Measurements from ENCODE around the gene GEMIN5. TPM values are rescaled to one million over a fixed set of nuclear protein-coding genes. Genes with fewer than 3 reads are reported as not detected.
"Not testable (repeated sequence)": the region's sequence is repeated elsewhere in the genome, so short reads cannot be mapped to it uniquely, and the experiment has no call there.

GEMIN5 gene
- total RNA-seq, 2 donors from 2014 or later, result 14.4 to 15.8 TPM

GRCh38 chr5:154937186-154937717 lies 759 bp downstream of the GEMIN5 start:
- peaks cover 50% of the 10 kb centered on the region for H3K4me1 Mint-ChIP-seq (ENCODE audit: low read depth)

DNA sequence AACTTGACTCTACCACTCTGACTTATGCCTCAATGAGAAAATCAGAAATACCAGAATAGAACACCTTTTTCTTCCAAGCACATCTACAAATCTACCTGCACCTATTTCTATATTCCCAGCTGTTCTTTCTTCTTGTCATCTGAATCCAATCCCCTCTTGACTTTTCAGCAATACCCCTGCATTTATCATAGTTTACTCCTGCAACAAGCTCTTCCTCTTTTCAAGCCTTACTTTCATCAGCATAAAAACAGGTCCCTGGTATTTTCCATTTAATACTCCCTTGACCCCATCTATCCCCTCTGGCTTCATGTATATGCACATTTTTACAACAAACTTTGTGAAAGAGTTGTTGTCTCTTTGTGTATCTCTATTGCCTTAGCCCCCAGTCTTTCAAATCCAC lies 3.1 kb downstream of the GEMIN5 start:
- no peak overlapping the region for H3K4me3 Mint-ChIP-seq
- H3K4me1 Mint-ChIP-seq (ENCODE audit: low read depth), result peaks cover 39% of the 10 kb centered on the region
- no peak for ATAC-seq (replicated peaks in 1 of 2)
- H3K27me3 Mint-ChIP-seq (ENCODE audit: low read depth), result no peaks in the 10 kb centered on the region
- peaks cover 2 to 22% of the 10 kb centered on the region in 2 donors for H3K36me3 Mint-ChIP-seq (ENCODE audit: insufficient read depth in 2 of 2)
- DNase-seq, result no peak
- H3K27ac Mint-ChIP-seq, result peak overlapping the region; percentile 31
- no peaks in the 10 kb centered on the region for H3K9me3 Mint-ChIP-seq

More at GRCh38 chr5:154937186-154937717, 759 bp downstream of the GEMIN5 start:
- peak overlapping the region; percentile 74 for H3K27ac Mint-ChIP-seq
- no peak for ATAC-seq (replicated peaks in 1 of 2)
- no peaks in the 10 kb centered on the region for H3K27me3 Mint-ChIP-seq (ENCODE audit: low read depth)
- no peaks in the 10 kb centered on the region for H3K9me3 Mint-ChIP-seq
- DNase-seq, result no peak
- peaks cover 5 to 20% of the 10 kb centered on the region in 2 donors for H3K36me3 Mint-ChIP-seq (ENCODE audit: insufficient read depth in 2 of 2)
- H3K4me3 Mint-ChIP-seq, result peak overlapping the region; percentile 90

GRCh38 chr5:154933537-154933936 lies 4.5 kb downstream of the GEMIN5 start:
- DNase-seq (no peak), ATAC-seq (replicated peaks in 1 of 2) (no peak)
- Mint-ChIP-seq H3K4me1 (ENCODE audit: low read depth) (peaks cover 28% of the 10 kb centered on the region), H3K27me3 (ENCODE audit: low read depth) (no peaks in the 10 kb centered on the region), H3K36me3 (ENCODE audit: insufficient read depth in 2 of 2) (peaks cover 2 to 23% of the 10 kb centered on the region in 2 donors), H3K27ac (no peak overlapping the region), H3K4me3 (no peak overlapping the region), H3K9me3 (no peaks in the 10 kb centered on the region)

DNA sequence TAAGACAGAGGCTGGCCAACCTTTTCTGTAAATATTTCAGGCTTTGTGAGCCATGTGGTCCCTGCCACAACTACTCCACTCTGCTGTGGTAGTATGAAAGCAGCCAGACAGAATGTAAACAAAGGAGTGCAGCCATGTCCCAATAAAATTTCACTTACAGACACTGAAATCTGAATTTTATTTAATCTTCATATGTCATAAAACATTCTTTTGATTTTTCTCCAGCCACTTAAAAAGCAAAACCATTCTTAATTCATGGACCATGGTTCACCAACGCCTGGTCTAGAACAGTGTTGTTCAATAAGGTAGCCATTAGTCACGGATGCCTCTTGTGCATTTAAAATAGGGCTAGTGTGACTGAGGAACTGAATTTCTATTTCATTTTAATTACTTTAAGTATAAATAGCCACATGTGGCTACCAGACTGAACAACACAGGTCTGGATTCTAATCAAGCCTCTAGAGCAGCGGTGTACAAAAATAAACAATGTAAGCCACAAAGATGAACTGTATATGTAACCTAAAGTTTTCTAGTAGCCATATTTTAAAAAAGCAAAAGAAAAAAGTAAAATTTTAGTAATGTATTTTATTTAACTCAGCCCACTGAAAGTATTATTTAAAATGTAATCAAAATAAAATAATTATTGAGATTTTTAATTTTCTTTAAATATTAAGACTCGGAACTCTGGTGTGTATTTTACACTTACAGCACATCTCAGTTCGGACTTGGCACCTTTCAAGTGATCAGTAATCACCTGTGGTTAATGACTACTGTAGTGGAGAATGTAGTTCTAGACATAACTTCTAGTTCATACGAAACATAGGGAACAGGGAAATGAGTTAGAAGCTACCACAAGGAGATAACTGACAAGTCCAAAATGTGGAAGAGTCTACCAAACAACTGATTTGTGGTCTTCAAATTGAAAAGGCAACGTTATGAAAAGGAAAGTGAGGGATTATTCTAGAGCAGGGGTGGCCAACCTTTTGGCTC lies 14.3 kb downstream of the GEMIN5 start:
- Mint-ChIP-seq H3K27me3 (ENCODE audit: low read depth) (no peaks in the 10 kb centered on the region), H3K9me3 (no peaks in the 10 kb centered on the region), H3K27ac (no peak overlapping the region), H3K4me1 (ENCODE audit: low read depth) (no peaks in the 10 kb centered on the region), H3K4me3 (no peak overlapping the region), H3K36me3 (ENCODE audit: insufficient read depth in 2 of 2) (peaks cover 6 to 32% of the 10 kb centered on the region in 2 donors)
- no peak for ATAC-seq (replicated peaks in 1 of 2)
- DNase-seq, result no peak

DNA sequence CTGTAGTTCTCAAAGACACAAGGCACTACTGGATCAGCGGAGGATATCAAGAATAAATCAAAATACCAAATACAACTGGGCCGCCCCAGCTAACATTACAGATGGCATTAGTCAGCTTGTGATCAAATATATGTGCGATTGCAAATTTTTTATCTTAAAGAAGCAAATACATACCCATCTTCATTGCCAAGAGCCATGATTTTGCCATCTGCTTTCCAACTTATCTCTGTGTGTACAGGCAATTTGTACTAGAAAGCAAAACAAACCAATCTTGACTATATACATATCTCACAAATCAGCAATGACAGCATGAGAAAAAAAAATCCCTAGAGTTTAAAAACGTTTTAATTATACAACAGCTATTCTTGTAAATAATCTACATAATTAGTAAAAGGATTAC lies 20.3 kb downstream of the GEMIN5 start:
- Mint-ChIP-seq H3K9me3 (no peaks in the 10 kb centered on the region), H3K4me1 (ENCODE audit: low read depth) (no peaks in the 10 kb centered on the region), H3K36me3 (ENCODE audit: insufficient read depth in 2 of 2) (peaks cover 3 to 23% of the 10 kb centered on the region in 2 donors), H3K27me3 (ENCODE audit: low read depth) (no peaks in the 10 kb centered on the region), H3K27ac (no peak overlapping the region), H3K4me3 (no peak overlapping the region)
- ATAC-seq (replicated peaks in 1 of 2), result no peak
- no peak for DNase-seq

GRCh38 chr5:154916874-154917273 lies 21.1 kb downstream of the GEMIN5 start:
- ATAC-seq (replicated peaks in 1 of 2), result no peak
- no peaks in the 10 kb centered on the region for H3K4me1 Mint-ChIP-seq (ENCODE audit: low read depth)
- no peak overlapping the region for H3K27ac Mint-ChIP-seq
- H3K27me3 Mint-ChIP-seq (ENCODE audit: low read depth), result no peaks in the 10 kb centered on the region
- H3K9me3 Mint-ChIP-seq, result no peaks in the 10 kb centered on the region
- H3K36me3 Mint-ChIP-seq (ENCODE audit: insufficient read depth in 2 of 2), result peaks cover 5 to 23% of the 10 kb centered on the region in 2 donors
- no peak for DNase-seq
- H3K4me3 Mint-ChIP-seq, result no peak overlapping the region

DNA sequence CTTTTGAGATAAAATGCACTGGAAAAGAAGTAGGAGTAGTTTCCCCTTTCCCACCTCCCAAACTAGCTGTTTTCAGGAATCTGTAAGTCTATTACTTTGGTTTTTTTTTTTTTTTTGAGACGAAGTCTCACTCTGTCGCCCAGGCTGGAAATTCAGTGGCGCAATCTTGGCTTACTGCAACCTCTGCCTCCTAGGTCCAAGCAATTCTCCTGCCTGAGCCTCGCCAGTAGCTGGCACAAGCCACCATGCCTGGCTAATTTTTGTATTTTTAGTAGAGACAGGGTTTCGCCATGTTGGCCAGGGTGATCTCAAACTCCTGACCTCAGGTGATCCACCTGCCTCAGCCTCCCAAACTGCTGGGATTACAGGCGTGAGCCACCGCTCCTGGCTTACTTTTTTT lies 32.4 kb downstream of the GEMIN5 start:
- not testable (repeated sequence) for H3K4me1 Mint-ChIP-seq (ENCODE audit: low read depth); H3K4me3 Mint-ChIP-seq; H3K27ac Mint-ChIP-seq; ATAC-seq (replicated peaks in 1 of 2); H3K27me3 Mint-ChIP-seq (ENCODE audit: low read depth); H3K9me3 Mint-ChIP-seq; DNase-seq
- H3K36me3 Mint-ChIP-seq (ENCODE audit: insufficient read depth in 2 of 2), result peaks cover 3 to 31% of the 10 kb centered on the region in 2 donors

- Mint-ChIP-seq H3K27ac (no peak overlapping the region), H3K9me3 (no peaks in the 10 kb centered on the region), H3K36me3 (ENCODE audit: insufficient read depth in 2 of 2) (peaks cover 7 to 34% of the 10 kb centered on the region in 2 donors), H3K4me3 (no peak overlapping the region), H3K27me3 (ENCODE audit: low read depth) (no peaks in the 10 kb centered on the region), H3K4me1 (ENCODE audit: low read depth) (no peaks in the 10 kb centered on the region)
- DNase-seq, result no peak
- ATAC-seq (replicated peaks in 1 of 2), result no peak
These were observed 36.1 kb downstream of the GEMIN5 start for GRCh38 chr5:154901913-154902312.

DNA sequence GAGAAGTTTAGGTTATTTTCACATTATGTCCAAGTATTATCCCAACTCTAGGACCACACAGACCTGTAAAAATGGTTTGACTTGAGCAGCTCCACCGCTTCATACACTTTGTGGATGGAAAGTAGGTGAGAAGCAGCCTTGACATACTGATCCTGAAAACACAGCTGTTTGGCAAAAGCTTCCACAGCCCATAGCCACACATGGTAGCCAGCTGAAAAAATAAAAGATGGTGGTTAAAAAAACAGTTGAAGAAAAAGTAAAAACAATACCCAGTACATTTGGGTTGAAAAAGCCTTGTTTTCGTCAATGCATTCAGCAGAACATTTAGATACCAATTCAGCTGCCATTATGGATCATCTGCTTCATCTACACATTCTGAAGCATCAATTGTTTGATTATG lies 36.7 kb downstream of the GEMIN5 start:
- no peak for ATAC-seq (replicated peaks in 1 of 2)
- Mint-ChIP-seq H3K36me3 (ENCODE audit: insufficient read depth in 2 of 2) (peaks cover 7 to 33% of the 10 kb centered on the region in 2 donors), H3K9me3 (no peaks in the 10 kb centered on the region), H3K4me3 (no peak overlapping the region), H3K27me3 (ENCODE audit: low read depth) (no peaks in the 10 kb centered on the region), H3K27ac (no peak overlapping the region), H3K4me1 (ENCODE audit: low read depth) (no peaks in the 10 kb centered on the region)
- DNase-seq, result no peak

GRCh38 chr5:154900066-154900465 lies 37.9 kb downstream of the GEMIN5 start:
- Mint-ChIP-seq H3K4me1 (ENCODE audit: low read depth) (no peaks in the 10 kb centered on the region), H3K9me3 (no peaks in the 10 kb centered on the region), H3K4me3 (no peak overlapping the region), H3K27me3 (ENCODE audit: low read depth) (no peaks in the 10 kb centered on the region), H3K27ac (no peak overlapping the region), H3K36me3 (ENCODE audit: insufficient read depth in 2 of 2) (peaks cover 7 to 34% of the 10 kb centered on the region in 2 donors)
- no peak for ATAC-seq (replicated peaks in 1 of 2)
- DNase-seq, result no peak

GRCh38 chr5:154899151-154899816 lies 38.7 kb downstream of the GEMIN5 start:
- peaks cover 7 to 35% of the 10 kb centered on the region in 2 donors for H3K36me3 Mint-ChIP-seq (ENCODE audit: insufficient read depth in 2 of 2)
- DNase-seq, result no peak
- no peak overlapping the region for H3K4me3 Mint-ChIP-seq
- ATAC-seq (replicated peaks in 1 of 2), result no peak
- H3K4me1 Mint-ChIP-seq (ENCODE audit: low read depth), result no peaks in the 10 kb centered on the region
- peak overlapping the region; percentile 42 for H3K27ac Mint-ChIP-seq
- no peaks in the 10 kb centered on the region for H3K27me3 Mint-ChIP-seq (ENCODE audit: low read depth)
- H3K9me3 Mint-ChIP-seq, result no peaks in the 10 kb centered on the region

- H3K9me3 Mint-ChIP-seq, result no peaks in the 10 kb centered on the region
- no peak for DNase-seq
- H3K27ac Mint-ChIP-seq, result no peak overlapping the region
- no peaks in the 10 kb centered on the region for H3K27me3 Mint-ChIP-seq (ENCODE audit: low read depth)
- no peaks in the 10 kb centered on the region for H3K4me1 Mint-ChIP-seq (ENCODE audit: low read depth)
- ATAC-seq (replicated peaks in 1 of 2), result no peak
- H3K4me3 Mint-ChIP-seq, result no peak overlapping the region
- peaks cover 5 to 34% of the 10 kb centered on the region in 2 donors for H3K36me3 Mint-ChIP-seq (ENCODE audit: insufficient read depth in 2 of 2)
These were observed 39.8 kb downstream of the GEMIN5 start for GRCh38 chr5:154898210-154898609.

- H3K4me3 Mint-ChIP-seq, result no peak overlapping the region
- peak overlapping the region; percentile 22 for H3K27ac Mint-ChIP-seq
- peaks cover 6 to 32% of the 10 kb centered on the region in 2 donors for H3K36me3 Mint-ChIP-seq (ENCODE audit: insufficient read depth in 2 of 2)
- H3K27me3 Mint-ChIP-seq (ENCODE audit: low read depth), result no peaks in the 10 kb centered on the region
- H3K9me3 Mint-ChIP-seq, result no peaks in the 10 kb centered on the region
- no peak for DNase-seq
- ATAC-seq (replicated peaks in 1 of 2), result no peak
- no peaks in the 10 kb centered on the region for H3K4me1 Mint-ChIP-seq (ENCODE audit: low read depth)
These were observed 41.3 kb downstream of the GEMIN5 start for GRCh38 chr5:154896562-154897165.
